Panc1 (cell line): ENCODE data around the gene VEZT. TPM values are rescaled to one million over a fixed set of nuclear protein-coding genes. Genes with fewer than 3 reads are reported as not detected.

ENCODE experiments used
- ATAC-seq: fragments of 200-7000 bp; cut with Tn5 transposase; 2 replicates; pipeline ENCODE4 v1.9.1; 2020; ENCODE audit warnings: mild to moderate bottlenecking, moderate library complexity
- BruUV-seq: library from RNA; stranded (reverse); fragments of 400-500 nt; replicated peaks from 2 replicates; lab custom pipeline; 2021; lab: Mats Ljungman, UMichigan
- CTCF ChIA-PET: fragments of 300-600 bp; sonication (Branson Sonifier 250); formaldehyde crosslinking; loops from one replicate; lab custom pipeline; 2022; ENCODE audit warnings: antibody characterized with exemption; lab: Charles Lee
- POLR2A ChIA-PET: fragments of 300-600 bp; sonication (Branson Sonifier 250); formaldehyde crosslinking; loops from one replicate; lab custom pipeline; 2022; ENCODE audit warnings: antibody characterized with exemption; lab: Charles Lee
- DNase-seq: peaks from one replicate; pipeline ENCODE4 v3.0.0-alpha.2; 2010; ENCODE audit warnings: low read depth, low spot score
- H3K27ac ChIP-seq: 2 replicates; pipeline ENCODE4 v1.5.1; 2011; ENCODE audit warnings: mild to moderate bottlenecking, low read length, inconsistent platforms
- H3K27me3 ChIP-seq: fragments of 200-500 bp; sonication (Bioruptor generic); 2 replicates; pipeline ENCODE4 v1.6.0; 2014; ENCODE audit warnings: low read length, inconsistent platforms; ENCODE audit not compliant: control insufficient read depth, insufficient read depth
- H3K36me3 ChIP-seq: fragments of 200-500 bp; sonication (Bioruptor generic); 2 replicates; pipeline ENCODE4 v1.5.1; 2014; ENCODE audit warnings: inconsistent platforms, mild to moderate bottlenecking, low read length, moderate library complexity; ENCODE audit not compliant: control insufficient read depth, insufficient read depth
- H3K4me1 ChIP-seq: 2 replicates; pipeline ENCODE4 v1.5.1; 2011; ENCODE audit warnings: inconsistent platforms, mild to moderate bottlenecking, low read length, moderate library complexity; ENCODE audit not compliant: control insufficient read depth, insufficient read depth
- H3K4me3 ChIP-seq, 2 experiments: 2 replicates each; pipeline ENCODE4 v1.5.1; 2011 to 2012; ENCODE audit warnings: low read depth in 2 of 2, low read length in 2 of 2, mild to moderate bottlenecking in 2 of 2, inconsistent platforms in 1 of 2, moderate library complexity in 1 of 2
- H3K9me3 ChIP-seq: fragments of 200-500 bp; sonication (Bioruptor generic); 2 replicates; pipeline ENCODE4 v1.5.1; 2014; ENCODE audit warnings: low read depth, mild to moderate bottlenecking, inconsistent platforms, low read length, moderate library complexity; ENCODE audit not compliant: control insufficient read depth, insufficient read depth
- POLR2AphosphoS5 ChIP-seq: IDR thresholded peaks from 2 replicates; pipeline ENCODE4 v1.6.1; 2012; ENCODE audit warnings: mild to moderate bottlenecking, low read depth, low read length, moderate library complexity
- SIN3A ChIP-seq: IDR thresholded peaks from 2 replicates; pipeline ENCODE4 v1.6.1; 2012; ENCODE audit warnings: low read depth, mild to moderate bottlenecking, low read length, moderate library complexity, borderline replicate concordance; ENCODE audit not compliant: insufficient read depth
- TCF7L2 ChIP-seq: IDR thresholded peaks from 2 replicates; pipeline ENCODE4 v1.6.1; 2011; ENCODE audit warnings: mild to moderate bottlenecking, low read depth, low read length, inconsistent platforms
- in situ Hi-C: cut with HindIII; loops from 2 replicates; pipeline ENCODE4 v1.10.0; 2016; ENCODE audit warnings: low sequenced_read_pairs, low pct_unique_long_range_greater_than_20kb
- intact Hi-C: fragments of 100-400 bp; cut with micrococcal nuclease; formaldehyde crosslinking; loops from one replicate; pipeline ENCODE4 v1.10.0; 2022; ENCODE audit not compliant: unreplicated experiment
- total RNA-seq: library from RNA; stranded (reverse); gene quantifications from one replicate; pipeline ENCODE4 v1.2.1, GENCODE V29; 2021; ENCODE audit not compliant: unreplicated experiment
- TF ChIP-seq, protein P1 (sequence below), 2 experiments: IDR thresholded peaks; 2 replicates each; pipeline ENCODE4 v1.6.1; 2011 to 2012; ENCODE audit warnings: low read depth in 2 of 2, control low read depth in 1 of 2, low read length in 1 of 2, mild to moderate bottlenecking in 1 of 2, moderate library complexity in 1 of 2; ENCODE audit not compliant: insufficient read depth in 1 of 2
- TF ChIP-seq, protein P2 (sequence below): fragments of 450-650 bp; IDR thresholded peaks from 2 replicates; pipeline ENCODE4 v1.5.1; 2017; ENCODE audit warnings: mild to moderate bottlenecking

VEZT gene
- total RNA-seq, 1 experiment from 2014 or later = 70.6 TPM

DNA sequence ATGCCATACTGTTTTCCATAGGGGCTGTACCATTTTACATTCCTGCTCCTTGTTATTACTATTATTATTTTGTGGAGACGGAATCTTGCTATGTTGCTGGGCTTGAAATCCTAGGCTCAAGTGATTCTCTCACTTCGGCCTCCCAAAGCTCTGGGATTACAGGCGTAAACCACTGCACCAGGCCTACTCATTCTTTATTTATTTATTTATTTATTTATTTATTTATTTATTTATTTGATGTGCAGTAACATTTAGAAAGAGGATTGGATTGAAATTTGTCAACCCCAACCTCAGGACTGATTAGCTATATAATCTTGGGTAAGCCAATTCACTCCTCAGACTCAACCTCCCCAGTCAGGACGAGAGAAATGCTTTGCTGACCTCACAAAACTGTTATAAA is 107.9 kb downstream of the VEZT start:
- Histone ChIP-seq H3K9me3 (no peaks in the 10 kb centered on the region), H3K27ac (no peak overlapping the region), H3K36me3 (no peaks in the 10 kb centered on the region), H3K4me3 (no peak overlapping the region), H3K4me1 (peaks cover 8% of the 10 kb centered on the region; the same call in 1 of the 2 replicates), H3K27me3 (no peaks in the 10 kb centered on the region)
- intact Hi-C loops (no loop called here), in situ Hi-C loops (no loop called here)
- ChIA-PET CTCF (interaction anchor here (0.7 kb wide), 1 partner anchor 413 kb away, joined by 11 read pairs; no protein-coding TSS in a partner anchor), POLR2A (interaction anchor here (0.6 kb wide), 4 partner anchors 10 to 227 kb away, joined by 3 to 14 read pairs (median 4); no protein-coding TSS in a partner anchor)
- TF ChIP-seq, protein P1, sequence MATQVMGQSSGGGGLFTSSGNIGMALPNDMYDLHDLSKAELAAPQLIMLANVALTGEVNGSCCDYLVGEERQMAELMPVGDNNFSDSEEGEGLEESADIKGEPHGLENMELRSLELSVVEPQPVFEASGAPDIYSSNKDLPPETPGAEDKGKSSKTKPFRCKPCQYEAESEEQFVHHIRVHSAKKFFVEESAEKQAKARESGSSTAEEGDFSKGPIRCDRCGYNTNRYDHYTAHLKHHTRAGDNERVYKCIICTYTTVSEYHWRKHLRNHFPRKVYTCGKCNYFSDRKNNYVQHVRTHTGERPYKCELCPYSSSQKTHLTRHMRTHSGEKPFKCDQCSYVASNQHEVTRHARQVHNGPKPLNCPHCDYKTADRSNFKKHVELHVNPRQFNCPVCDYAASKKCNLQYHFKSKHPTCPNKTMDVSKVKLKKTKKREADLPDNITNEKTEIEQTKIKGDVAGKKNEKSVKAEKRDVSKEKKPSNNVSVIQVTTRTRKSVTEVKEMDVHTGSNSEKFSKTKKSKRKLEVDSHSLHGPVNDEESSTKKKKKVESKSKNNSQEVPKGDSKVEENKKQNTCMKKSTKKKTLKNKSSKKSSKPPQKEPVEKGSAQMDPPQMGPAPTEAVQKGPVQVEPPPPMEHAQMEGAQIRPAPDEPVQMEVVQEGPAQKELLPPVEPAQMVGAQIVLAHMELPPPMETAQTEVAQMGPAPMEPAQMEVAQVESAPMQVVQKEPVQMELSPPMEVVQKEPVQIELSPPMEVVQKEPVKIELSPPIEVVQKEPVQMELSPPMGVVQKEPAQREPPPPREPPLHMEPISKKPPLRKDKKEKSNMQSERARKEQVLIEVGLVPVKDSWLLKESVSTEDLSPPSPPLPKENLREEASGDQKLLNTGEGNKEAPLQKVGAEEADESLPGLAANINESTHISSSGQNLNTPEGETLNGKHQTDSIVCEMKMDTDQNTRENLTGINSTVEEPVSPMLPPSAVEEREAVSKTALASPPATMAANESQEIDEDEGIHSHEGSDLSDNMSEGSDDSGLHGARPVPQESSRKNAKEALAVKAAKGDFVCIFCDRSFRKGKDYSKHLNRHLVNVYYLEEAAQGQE (IDR thresholded peaks at IDR 0.05; ENCODE audit: insufficient read depth in 1 of 2, low read depth in 2 of 2, low read length in 1 of 2) = no peak
- DNase-seq (no peak), ATAC-seq (no peak)
- BruUV-seq = no TSS peak

DNA sequence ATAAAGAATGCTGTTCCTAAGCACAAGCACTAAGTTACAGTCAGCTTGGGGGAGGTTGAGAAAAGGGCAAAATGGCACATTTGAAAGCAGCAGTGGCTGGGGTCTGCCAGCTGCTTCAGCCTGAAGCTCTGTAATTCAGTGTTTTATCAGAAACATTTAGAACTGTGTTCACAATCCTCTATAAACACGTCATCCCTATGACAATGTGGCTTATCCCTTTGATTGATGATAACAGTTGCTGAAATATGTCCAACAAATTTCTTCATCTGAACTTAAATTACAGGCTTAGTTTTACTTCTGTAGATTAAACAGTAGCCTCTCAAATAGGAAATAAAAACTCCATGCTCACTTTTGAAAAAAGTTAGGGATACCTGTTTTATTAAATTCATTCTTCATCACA is 108.8 kb downstream of the VEZT start:
- H3K27ac ChIP-seq = no peak overlapping the region
- DNase-seq (no peak), ATAC-seq (no peak)
- no peaks in the 10 kb centered on the region for H3K36me3 ChIP-seq
- H3K9me3 ChIP-seq = no peaks in the 10 kb centered on the region
- H3K4me1 ChIP-seq = peaks cover 8% of the 10 kb centered on the region; the same call in 1 of the 2 replicates
- BruUV-seq = no TSS peak
- intact Hi-C loops (no loop called here), in situ Hi-C loops (no loop called here)
- ChIA-PET POLR2A (interaction anchor here (0.7 kb wide), 1 partner anchor 213 kb away, joined by 4 read pairs; no protein-coding TSS in a partner anchor), CTCF (no interaction called here)
- no peaks in the 10 kb centered on the region for H3K27me3 ChIP-seq
- no peak overlapping the region for H3K4me3 ChIP-seq
- TF ChIP-seq, protein P1 (IDR thresholded peaks at IDR 0.05; ENCODE audit: insufficient read depth in 1 of 2, low read depth in 2 of 2, low read length in 1 of 2) = no peak
- TF ChIP-seq, protein P2, sequence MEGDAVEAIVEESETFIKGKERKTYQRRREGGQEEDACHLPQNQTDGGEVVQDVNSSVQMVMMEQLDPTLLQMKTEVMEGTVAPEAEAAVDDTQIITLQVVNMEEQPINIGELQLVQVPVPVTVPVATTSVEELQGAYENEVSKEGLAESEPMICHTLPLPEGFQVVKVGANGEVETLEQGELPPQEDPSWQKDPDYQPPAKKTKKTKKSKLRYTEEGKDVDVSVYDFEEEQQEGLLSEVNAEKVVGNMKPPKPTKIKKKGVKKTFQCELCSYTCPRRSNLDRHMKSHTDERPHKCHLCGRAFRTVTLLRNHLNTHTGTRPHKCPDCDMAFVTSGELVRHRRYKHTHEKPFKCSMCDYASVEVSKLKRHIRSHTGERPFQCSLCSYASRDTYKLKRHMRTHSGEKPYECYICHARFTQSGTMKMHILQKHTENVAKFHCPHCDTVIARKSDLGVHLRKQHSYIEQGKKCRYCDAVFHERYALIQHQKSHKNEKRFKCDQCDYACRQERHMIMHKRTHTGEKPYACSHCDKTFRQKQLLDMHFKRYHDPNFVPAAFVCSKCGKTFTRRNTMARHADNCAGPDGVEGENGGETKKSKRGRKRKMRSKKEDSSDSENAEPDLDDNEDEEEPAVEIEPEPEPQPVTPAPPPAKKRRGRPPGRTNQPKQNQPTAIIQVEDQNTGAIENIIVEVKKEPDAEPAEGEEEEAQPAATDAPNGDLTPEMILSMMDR = no peak
- TF ChIP-seq POLR2AphosphoS5 (no peak), TCF7L2 (no peak), SIN3A (no peak)
